Measurements from ENCODE around the gene PITRM1. TPM values are rescaled to one million over a fixed set of nuclear protein-coding genes. Genes with fewer than 3 reads are reported as not detected.

The PITRM1 gene
- total RNA-seq, 1 donor from 2014 or later: 80.4 TPM

- peak overlapping the region; percentile 79 for H3K27ac Mint-ChIP-seq (ENCODE audit: unreplicated experiment)
These were observed 44.7 kb upstream of the PITRM1 start for GRCh38 chr10:3217301-3217700.

GRCh38 chr10:3215153-3215775 is 42.7 kb upstream of the PITRM1 start:
- Histone ChIP-seq H3K4me3 (ENCODE audit: insufficient read depth, low read depth, low read length) (no peak overlapping the region), H3K36me3 (ENCODE audit: insufficient read depth, low read length) (no peaks in the 10 kb centered on the region), H4K20me1 (ENCODE audit: insufficient read depth, low read length) (no peaks in the 10 kb centered on the region), H3K4me1 (ENCODE audit: insufficient read depth, low read length) (peaks cover 6% of the 10 kb centered on the region), H3K9ac (ENCODE audit: low read length) (no peak overlapping the region), H2AFZ (ENCODE audit: low read depth, low read length) (no peak overlapping the region), H3K9me3 (ENCODE audit: insufficient read depth, low read depth, low read length) (no peaks in the 10 kb centered on the region), H3K27ac (ENCODE audit: low read depth, low read length) (no peak overlapping the region), H3K79me2 (ENCODE audit: insufficient read depth, low read length) (no peaks in the 10 kb centered on the region), H3K4me2 (ENCODE audit: low read length) (no peak overlapping the region), H3K27me3 (ENCODE audit: insufficient read depth, low read length) (no peaks in the 10 kb centered on the region)
- no peaks in the 10 kb centered on the region for H3K27me3 Mint-ChIP-seq (ENCODE audit: low read depth, unreplicated experiment)
- FAIRE-seq (no peak), DNase-seq (ENCODE audit: low read depth) (no peak)
- H3K36me3 Mint-ChIP-seq (ENCODE audit: low read depth, unreplicated experiment): no peaks in the 10 kb centered on the region
- H3K4me1 Mint-ChIP-seq (ENCODE audit: low read depth, unreplicated experiment): peaks cover 13% of the 10 kb centered on the region
- H3K9me3 Mint-ChIP-seq (ENCODE audit: unreplicated experiment): no peaks in the 10 kb centered on the region
- no peak overlapping the region for H3K4me3 Mint-ChIP-seq (ENCODE audit: unreplicated experiment)
- H3K27ac Mint-ChIP-seq (ENCODE audit: unreplicated experiment): no peak overlapping the region
- TF ChIP-seq EZH2 (IDR thresholded peaks at IDR 0.05; ENCODE audit: insufficient read depth, low read length) (no peak), CTCF (IDR thresholded peaks at IDR 0.05; ENCODE audit: insufficient read depth, low read depth, low read length) (no peak)

More at GRCh38 chr10:3217301-3217700, 44.7 kb upstream of the PITRM1 start:
- no peak overlapping the region for H3K4me2 ChIP-seq (ENCODE audit: low read length)
- H3K79me2 ChIP-seq (ENCODE audit: insufficient read depth, low read length): no peaks in the 10 kb centered on the region
- H3K4me3 ChIP-seq (ENCODE audit: insufficient read depth, low read depth, low read length): no peak overlapping the region
- no peaks in the 10 kb centered on the region for H3K9me3 ChIP-seq (ENCODE audit: insufficient read depth, low read depth, low read length)
- H3K27ac ChIP-seq (ENCODE audit: low read depth, low read length): no peak overlapping the region
- no peak for TF ChIP-seq CTCF (IDR thresholded peaks at IDR 0.05; ENCODE audit: insufficient read depth, low read depth, low read length)
- no peak for TF ChIP-seq EZH2 (IDR thresholded peaks at IDR 0.05; ENCODE audit: insufficient read depth, low read length)
- peaks cover 12% of the 10 kb centered on the region for H3K4me1 ChIP-seq (ENCODE audit: insufficient read depth, low read length)
- H3K27me3 ChIP-seq (ENCODE audit: insufficient read depth, low read length): no peaks in the 10 kb centered on the region
- peak; percentile 90 for FAIRE-seq
- H2AFZ ChIP-seq (ENCODE audit: low read depth, low read length): no peak overlapping the region
- Mint-ChIP-seq H3K36me3 (ENCODE audit: low read depth, unreplicated experiment) (no peaks in the 10 kb centered on the region), H3K27me3 (ENCODE audit: low read depth, unreplicated experiment) (no peaks in the 10 kb centered on the region), H3K4me1 (ENCODE audit: low read depth, unreplicated experiment) (peaks cover 21% of the 10 kb centered on the region), H3K9me3 (ENCODE audit: unreplicated experiment) (peaks cover 2% of the 10 kb centered on the region), H3K4me3 (ENCODE audit: unreplicated experiment) (no peak overlapping the region)
- no peaks in the 10 kb centered on the region for H3K36me3 ChIP-seq (ENCODE audit: insufficient read depth, low read length)
- no peaks in the 10 kb centered on the region for H4K20me1 ChIP-seq (ENCODE audit: insufficient read depth, low read length)
- H3K9ac ChIP-seq (ENCODE audit: low read length): no peak overlapping the region
- DNase-seq (ENCODE audit: low read depth): peak; percentile 89

- no peak for FAIRE-seq
- Histone ChIP-seq H3K4me1 (ENCODE audit: insufficient read depth, low read length) (peaks cover 6% of the 10 kb centered on the region), H3K79me2 (ENCODE audit: insufficient read depth, low read length) (no peaks in the 10 kb centered on the region), H3K4me3 (ENCODE audit: insufficient read depth, low read depth, low read length) (no peak overlapping the region), H2AFZ (ENCODE audit: low read depth, low read length) (no peak overlapping the region), H4K20me1 (ENCODE audit: insufficient read depth, low read length) (no peaks in the 10 kb centered on the region), H3K27ac (ENCODE audit: low read depth, low read length) (no peak overlapping the region), H3K36me3 (ENCODE audit: insufficient read depth, low read length) (no peaks in the 10 kb centered on the region), H3K27me3 (ENCODE audit: insufficient read depth, low read length) (no peaks in the 10 kb centered on the region), H3K4me2 (ENCODE audit: low read length) (no peak overlapping the region), H3K9me3 (ENCODE audit: insufficient read depth, low read depth, low read length) (no peaks in the 10 kb centered on the region), H3K9ac (ENCODE audit: low read length) (no peak overlapping the region)
- peaks cover 13% of the 10 kb centered on the region for H3K4me1 Mint-ChIP-seq (ENCODE audit: low read depth, unreplicated experiment)
- no peak overlapping the region for H3K4me3 Mint-ChIP-seq (ENCODE audit: unreplicated experiment)
- no peak overlapping the region for H3K27ac Mint-ChIP-seq (ENCODE audit: unreplicated experiment)
- H3K9me3 Mint-ChIP-seq (ENCODE audit: unreplicated experiment): no peaks in the 10 kb centered on the region
- peaks cover 3% of the 10 kb centered on the region for H3K27me3 Mint-ChIP-seq (ENCODE audit: low read depth, unreplicated experiment)
- no peak for DNase-seq (ENCODE audit: low read depth)
- TF ChIP-seq CTCF (IDR thresholded peaks at IDR 0.05; ENCODE audit: insufficient read depth, low read depth, low read length) (no peak), EZH2 (IDR thresholded peaks at IDR 0.05; ENCODE audit: insufficient read depth, low read length) (no peak)
- H3K36me3 Mint-ChIP-seq (ENCODE audit: low read depth, unreplicated experiment): no peaks in the 10 kb centered on the region
These were observed 41.4 kb upstream of the PITRM1 start for GRCh38 chr10:3213758-3214515.

Data from astrocyte (in vitro differentiated cells and primary cell).